ENCODE data around the gene SH3BP4.

GRCh38 chr2:234952270-234953115 lies 676 bp downstream of the SH3BP4 start:
- no peak for TF ChIP-seq CTCF (IDR thresholded peaks at IDR 0.05; ENCODE audit: low read depth, low read length, poor library complexity, severe bottlenecking)
- no peak for TF ChIP-seq EZH2phosphoT487 (IDR thresholded peaks at IDR 0.05; ENCODE audit: borderline replicate concordance, low read length)
